SH-SY5Y (cell line): ENCODE measurements around the gene PITPNC1.

Source experiments
- GATA2 ChIP-seq: IDR thresholded peaks from 2 replicates; pipeline ENCODE4 v1.6.1; 2011; ENCODE audit warnings: mild to moderate bottlenecking, low read depth, low read length
- GATA3 ChIP-seq: IDR thresholded peaks from 2 replicates; pipeline ENCODE4 v1.6.1; 2011; ENCODE audit warnings: low read depth, mild to moderate bottlenecking, low read length, moderate library complexity

DNA sequence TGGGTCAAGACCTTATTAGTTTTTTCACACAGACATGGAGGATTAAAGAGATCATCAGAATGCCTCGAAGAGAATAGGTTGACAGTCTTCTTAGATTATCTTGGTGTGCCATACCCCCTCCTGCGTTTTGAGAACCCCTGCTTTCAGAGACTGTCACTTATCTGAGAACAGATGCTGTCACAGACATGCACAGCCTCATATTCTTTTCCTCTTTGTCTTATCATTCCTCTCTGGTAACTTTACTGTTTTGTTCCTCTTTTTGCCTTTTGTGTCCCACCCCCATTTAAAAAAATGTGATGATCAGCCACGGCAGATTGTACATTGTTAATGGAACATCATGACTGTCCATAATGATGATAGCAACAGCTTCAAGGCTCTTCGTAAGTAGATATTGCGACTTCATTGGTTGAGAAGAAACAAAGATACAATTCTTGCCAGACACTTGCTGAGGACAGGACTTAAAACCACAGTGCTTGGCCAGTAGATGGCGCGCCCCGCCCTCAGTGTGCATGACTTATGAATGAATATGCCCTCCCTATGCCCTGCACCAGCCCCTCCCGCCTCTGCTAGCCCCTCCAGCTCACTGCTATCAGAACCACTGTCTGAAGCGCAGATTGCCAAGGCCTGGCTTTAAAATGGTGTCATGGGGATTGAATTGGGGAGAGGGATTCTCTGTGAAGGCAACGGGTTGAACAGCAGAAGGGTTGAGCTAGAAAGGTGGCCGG, 2.6 kb upstream of the PITPNC1 start:
- TF ChIP-seq GATA3: no peak
- TF ChIP-seq GATA2: no peak
